ENCODE data around the gene RRP15.

The RRP15 gene

GRCh38 chr1:218302155-218302554 is 17.1 kb downstream of the RRP15 start:
- TF ChIP-seq, protein P1, sequence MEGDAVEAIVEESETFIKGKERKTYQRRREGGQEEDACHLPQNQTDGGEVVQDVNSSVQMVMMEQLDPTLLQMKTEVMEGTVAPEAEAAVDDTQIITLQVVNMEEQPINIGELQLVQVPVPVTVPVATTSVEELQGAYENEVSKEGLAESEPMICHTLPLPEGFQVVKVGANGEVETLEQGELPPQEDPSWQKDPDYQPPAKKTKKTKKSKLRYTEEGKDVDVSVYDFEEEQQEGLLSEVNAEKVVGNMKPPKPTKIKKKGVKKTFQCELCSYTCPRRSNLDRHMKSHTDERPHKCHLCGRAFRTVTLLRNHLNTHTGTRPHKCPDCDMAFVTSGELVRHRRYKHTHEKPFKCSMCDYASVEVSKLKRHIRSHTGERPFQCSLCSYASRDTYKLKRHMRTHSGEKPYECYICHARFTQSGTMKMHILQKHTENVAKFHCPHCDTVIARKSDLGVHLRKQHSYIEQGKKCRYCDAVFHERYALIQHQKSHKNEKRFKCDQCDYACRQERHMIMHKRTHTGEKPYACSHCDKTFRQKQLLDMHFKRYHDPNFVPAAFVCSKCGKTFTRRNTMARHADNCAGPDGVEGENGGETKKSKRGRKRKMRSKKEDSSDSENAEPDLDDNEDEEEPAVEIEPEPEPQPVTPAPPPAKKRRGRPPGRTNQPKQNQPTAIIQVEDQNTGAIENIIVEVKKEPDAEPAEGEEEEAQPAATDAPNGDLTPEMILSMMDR (IDR thresholded peaks at IDR 0.05; ENCODE audit: low read length, missing control alignments) = no peak
- no peak overlapping the region for H3K4me3 ChIP-seq (replicated peaks; ENCODE audit: low read depth, low read length)
- no peak for DNase-seq (ENCODE audit: low read depth)

- TF ChIP-seq, protein P1 (IDR thresholded peaks at IDR 0.05; ENCODE audit: low read length, missing control alignments) = no peak
- DNase-seq (ENCODE audit: low read depth) = no peak
Measured at GRCh38 chr1:218303176-218303879, 18.2 kb downstream of the RRP15 start.

GRCh38 chr1:218304281-218305039 is 19.4 kb downstream of the RRP15 start:
- TF ChIP-seq, protein P1 (IDR thresholded peaks at IDR 0.05; ENCODE audit: low read length, missing control alignments) = no peak

More at GRCh38 chr1:218303176-218303879, 18.2 kb downstream of the RRP15 start:
- H3K4me3 ChIP-seq (replicated peaks; ENCODE audit: low read depth, low read length) = no peak overlapping the region

GRCh38 chr1:218305472-218306064 is 20.5 kb downstream of the RRP15 start:
- TF ChIP-seq, protein P1 (IDR thresholded peaks at IDR 0.05; ENCODE audit: low read length, missing control alignments) = no peak
- no peak for DNase-seq (ENCODE audit: low read depth)
- no peak overlapping the region for H3K4me3 ChIP-seq (replicated peaks; ENCODE audit: low read depth, low read length)

More at GRCh38 chr1:218304281-218305039, 19.4 kb downstream of the RRP15 start:
- H3K4me3 ChIP-seq (replicated peaks; ENCODE audit: low read depth, low read length) = no peak overlapping the region
- peak; percentile 49 for DNase-seq (ENCODE audit: low read depth)

DNA sequence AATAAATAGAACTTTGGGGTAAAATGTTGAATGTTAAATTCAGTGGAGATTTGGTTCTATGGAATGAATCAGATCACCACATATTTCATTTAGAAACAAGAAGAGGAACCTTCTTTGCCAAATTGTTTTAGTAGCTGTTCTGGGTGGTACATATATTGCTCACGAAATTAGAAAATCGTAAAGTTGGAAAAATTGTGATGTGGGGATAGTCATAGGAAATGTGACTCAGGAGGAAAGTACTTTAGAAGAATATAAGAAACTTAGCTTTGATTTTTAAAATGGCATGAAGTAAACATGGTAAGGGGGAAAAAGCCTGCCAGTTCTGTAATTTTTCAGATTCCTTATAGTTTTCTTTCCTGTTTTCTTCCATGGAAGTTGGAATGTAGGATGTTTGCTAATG is 27.4 kb downstream of the RRP15 start:
- TF ChIP-seq, protein P1 (IDR thresholded peaks at IDR 0.05; ENCODE audit: low read length, missing control alignments) = no peak
- no peak overlapping the region for H3K4me3 ChIP-seq (replicated peaks; ENCODE audit: low read depth, low read length)
- peak; percentile 36 for DNase-seq (ENCODE audit: low read depth)

DNA sequence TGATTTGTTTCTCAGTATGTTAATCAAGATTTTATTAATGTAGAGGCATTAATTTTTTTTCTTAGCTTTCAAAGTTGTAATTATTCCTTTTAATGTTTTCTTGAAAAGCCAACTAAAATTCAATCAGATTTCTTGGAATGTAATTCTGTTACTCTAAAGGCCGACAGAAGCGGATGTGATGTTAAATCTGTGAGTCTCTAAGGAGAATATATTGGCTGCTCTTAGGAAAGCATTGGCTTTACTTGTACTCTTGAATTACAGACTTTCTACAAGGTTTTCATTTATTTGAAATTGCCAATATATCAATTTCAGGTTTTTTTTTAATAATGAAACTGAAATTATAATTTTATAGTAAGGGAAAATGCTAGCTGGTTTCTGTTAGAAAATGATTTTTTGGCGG is 29.2 kb downstream of the RRP15 start:
- TF ChIP-seq, protein P1 (IDR thresholded peaks at IDR 0.05; ENCODE audit: low read length, missing control alignments) = no peak
- H3K4me3 ChIP-seq (replicated peaks; ENCODE audit: low read depth, low read length) = no peak overlapping the region
- DNase-seq (ENCODE audit: low read depth) = no peak
